T-helper 2 cell treated with Interferon-gamma antibody and Interleukin-4, amounts not matched to agents 5 μg/mL and 100 μg/mL, for 36 hours (primary cell): ENCODE data around the gene DOCK4.

ENCODE experiments used
- DNase-seq: peaks from one replicate; pipeline ENCODE4 v3.0.0; 2021; ENCODE audit warnings: low spot score
- H3K27ac Mint-ChIP-seq: one replicate; pipeline ENCODE4 v1.8.0; 2021; ENCODE audit warnings: mild to moderate bottlenecking, mixed read lengths
- H3K27me3 Mint-ChIP-seq: one replicate; pipeline ENCODE4 v1.8.0; 2021; ENCODE audit warnings: low read depth, mixed read lengths
- H3K36me3 Mint-ChIP-seq: one replicate; pipeline ENCODE4 v1.8.0; 2021; ENCODE audit warnings: low read depth, mixed read lengths
- H3K4me1 Mint-ChIP-seq: one replicate; pipeline ENCODE4 v1.8.0; 2021; ENCODE audit warnings: low read depth, mixed read lengths
- H3K4me3 Mint-ChIP-seq: one replicate; pipeline ENCODE4 v1.8.0; 2022; ENCODE audit warnings: mild to moderate bottlenecking, moderate library complexity, mixed read lengths
- H3K9me3 Mint-ChIP-seq: one replicate; pipeline ENCODE4 v1.8.0; 2021; ENCODE audit warnings: mixed read lengths

The DOCK4 gene

GRCh38 chr7:111762799-111763198 lies 443.4 kb downstream of the DOCK4 start:
- no peaks in the 10 kb centered on the region for H3K9me3 Mint-ChIP-seq
- H3K36me3 Mint-ChIP-seq = no peaks in the 10 kb centered on the region
- H3K27me3 Mint-ChIP-seq = peaks cover 2% of the 10 kb centered on the region
- no peaks in the 10 kb centered on the region for H3K4me1 Mint-ChIP-seq
- no peak overlapping the region for H3K27ac Mint-ChIP-seq
- DNase-seq = no peak
- H3K4me3 Mint-ChIP-seq = no peak overlapping the region

DNA sequence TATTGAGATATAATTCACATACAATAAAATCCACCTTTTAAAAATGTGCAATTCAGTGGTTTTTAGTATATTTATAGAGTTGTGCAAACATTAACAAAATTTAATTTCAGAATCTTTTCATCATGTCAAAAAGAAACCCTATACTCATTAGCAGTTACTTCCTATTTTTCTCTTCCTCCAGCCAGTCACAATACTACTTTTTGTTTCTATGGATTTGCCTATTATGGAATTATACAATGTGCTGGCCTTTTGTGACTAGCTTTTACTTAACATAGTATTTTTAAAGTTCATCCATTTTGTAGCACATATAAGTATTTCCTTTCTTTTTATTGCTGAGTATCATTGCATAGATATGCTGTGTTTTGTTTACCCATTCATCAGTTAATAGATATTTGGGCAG lies 444.0 kb downstream of the DOCK4 start:
- Mint-ChIP-seq H3K4me1 (no peaks in the 10 kb centered on the region), H3K27ac (no peak overlapping the region)

DNA sequence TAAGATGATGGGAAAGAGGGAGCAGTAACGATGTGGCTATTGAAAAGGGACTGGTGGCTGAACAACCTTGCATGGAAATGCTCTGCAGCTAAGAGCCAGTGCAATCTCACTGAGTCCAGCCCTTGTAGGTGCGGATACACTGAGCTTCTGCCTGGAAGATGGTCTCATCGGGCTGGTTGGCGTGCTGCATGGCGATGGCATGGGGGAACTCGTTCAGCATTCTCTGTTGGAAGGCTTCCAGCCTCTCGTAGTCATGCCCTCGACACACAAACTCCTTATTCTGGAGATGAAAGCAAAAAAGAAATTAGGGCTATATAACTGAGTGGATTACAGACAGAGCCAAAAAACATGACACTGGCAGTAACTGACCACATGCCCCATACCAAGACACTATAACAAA lies 446.2 kb downstream of the DOCK4 start:
- H3K4me3 Mint-ChIP-seq = no peak overlapping the region
- H3K4me1 Mint-ChIP-seq = no peaks in the 10 kb centered on the region
- H3K9me3 Mint-ChIP-seq = no peaks in the 10 kb centered on the region
- H3K27me3 Mint-ChIP-seq = peaks cover 2% of the 10 kb centered on the region
- no peak for DNase-seq
- no peaks in the 10 kb centered on the region for H3K36me3 Mint-ChIP-seq
- no peak overlapping the region for H3K27ac Mint-ChIP-seq

More for the DNA sequence above, 444.0 kb downstream of the DOCK4 start:
- DNase-seq = no peak
- no peaks in the 10 kb centered on the region for H3K9me3 Mint-ChIP-seq
- H3K4me3 Mint-ChIP-seq = no peak overlapping the region
- H3K27me3 Mint-ChIP-seq = peaks cover 2% of the 10 kb centered on the region
- no peaks in the 10 kb centered on the region for H3K36me3 Mint-ChIP-seq

- no peak overlapping the region for H3K27ac Mint-ChIP-seq
- DNase-seq = no peak
- H3K36me3 Mint-ChIP-seq = no peaks in the 10 kb centered on the region
- peaks cover 2% of the 10 kb centered on the region for H3K27me3 Mint-ChIP-seq
- no peak overlapping the region for H3K4me3 Mint-ChIP-seq
- no peaks in the 10 kb centered on the region for H3K9me3 Mint-ChIP-seq
- H3K4me1 Mint-ChIP-seq = no peaks in the 10 kb centered on the region
Measured at GRCh38 chr7:111758332-111758731, 447.9 kb downstream of the DOCK4 start.

- H3K9me3 Mint-ChIP-seq = no peaks in the 10 kb centered on the region
- H3K27ac Mint-ChIP-seq = no peak overlapping the region
Measured at GRCh38 chr7:111756687-111757178, 449.5 kb downstream of the DOCK4 start.

GRCh38 chr7:111755383-111755782 lies 450.8 kb downstream of the DOCK4 start:
- Mint-ChIP-seq H3K36me3 (no peaks in the 10 kb centered on the region), H3K4me1 (no peaks in the 10 kb centered on the region), H3K27me3 (peaks cover 2% of the 10 kb centered on the region), H3K27ac (no peak overlapping the region), H3K9me3 (no peaks in the 10 kb centered on the region), H3K4me3 (no peak overlapping the region)
- DNase-seq = no peak

More at GRCh38 chr7:111756687-111757178, 449.5 kb downstream of the DOCK4 start:
- H3K36me3 Mint-ChIP-seq = no peaks in the 10 kb centered on the region
- DNase-seq = no peak
- no peaks in the 10 kb centered on the region for H3K4me1 Mint-ChIP-seq
- no peak overlapping the region for H3K4me3 Mint-ChIP-seq
- H3K27me3 Mint-ChIP-seq = peaks cover 2% of the 10 kb centered on the region

DNA sequence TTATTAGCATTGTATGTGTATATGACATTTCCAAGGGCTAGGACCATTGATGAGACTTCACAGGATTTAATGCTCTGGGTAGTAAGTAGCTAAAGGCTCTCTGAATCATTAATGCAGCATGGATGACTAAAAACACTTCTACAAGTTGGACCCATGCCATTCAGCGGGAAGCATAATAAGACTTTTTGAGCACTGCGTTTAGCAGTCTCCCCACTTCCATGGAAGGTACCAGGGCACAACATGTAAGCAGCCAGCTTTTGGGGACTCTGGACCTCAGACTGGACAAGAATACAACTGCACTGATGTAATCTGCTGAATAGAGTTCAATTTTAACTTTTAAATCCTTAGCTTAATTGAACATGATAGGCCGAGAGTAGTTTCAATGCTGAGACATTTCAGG lies 452.2 kb downstream of the DOCK4 start:
- H3K36me3 Mint-ChIP-seq = no peaks in the 10 kb centered on the region
- DNase-seq = no peak
- H3K4me1 Mint-ChIP-seq = no peaks in the 10 kb centered on the region
- no peaks in the 10 kb centered on the region for H3K9me3 Mint-ChIP-seq
- no peak overlapping the region for H3K4me3 Mint-ChIP-seq
- peaks cover 2% of the 10 kb centered on the region for H3K27me3 Mint-ChIP-seq
- no peak overlapping the region for H3K27ac Mint-ChIP-seq

- Mint-ChIP-seq H3K36me3 (no peaks in the 10 kb centered on the region), H3K27ac (no peak overlapping the region), H3K27me3 (no peaks in the 10 kb centered on the region), H3K9me3 (no peaks in the 10 kb centered on the region), H3K4me3 (no peak overlapping the region), H3K4me1 (no peaks in the 10 kb centered on the region)
- peak; percentile 33 for DNase-seq
Measured at GRCh38 chr7:111752022-111752582, 454.1 kb downstream of the DOCK4 start.

- Mint-ChIP-seq H3K36me3 (no peaks in the 10 kb centered on the region), H3K9me3 (no peaks in the 10 kb centered on the region), H3K27me3 (no peaks in the 10 kb centered on the region), H3K27ac (no peak overlapping the region), H3K4me1 (no peaks in the 10 kb centered on the region), H3K4me3 (no peak overlapping the region)
- DNase-seq = no peak
Measured at GRCh38 chr7:111750878-111751277, 455.3 kb downstream of the DOCK4 start.

DNA sequence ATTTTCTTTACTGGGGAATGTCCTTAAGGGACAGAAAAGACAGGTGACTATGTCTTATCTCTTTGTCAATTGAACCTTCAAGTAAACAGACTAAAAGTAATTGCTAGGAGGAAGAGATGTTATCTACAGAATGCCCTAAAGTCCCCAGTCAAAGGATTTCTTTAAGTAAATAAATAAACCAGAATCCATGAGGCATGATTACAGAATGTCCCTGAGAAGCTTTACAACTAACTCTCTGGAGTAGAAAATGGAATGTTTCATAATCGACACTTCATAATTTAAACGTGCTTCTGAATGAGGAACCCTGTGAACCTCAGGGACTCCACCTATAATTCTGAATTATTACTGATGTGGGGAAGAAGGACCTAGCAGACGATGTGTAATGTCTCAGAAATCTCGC lies 456.0 kb downstream of the DOCK4 start:
- Mint-ChIP-seq H3K36me3 (no peaks in the 10 kb centered on the region), H3K4me1 (no peaks in the 10 kb centered on the region), H3K4me3 (no peak overlapping the region), H3K9me3 (no peaks in the 10 kb centered on the region), H3K27me3 (no peaks in the 10 kb centered on the region), H3K27ac (no peak overlapping the region)
- DNase-seq = no peak

- H3K4me3 Mint-ChIP-seq = no peak overlapping the region
- no peaks in the 10 kb centered on the region for H3K9me3 Mint-ChIP-seq
- H3K36me3 Mint-ChIP-seq = no peaks in the 10 kb centered on the region
- no peaks in the 10 kb centered on the region for H3K4me1 Mint-ChIP-seq
- H3K27me3 Mint-ChIP-seq = no peaks in the 10 kb centered on the region
- no peak overlapping the region for H3K27ac Mint-ChIP-seq
- DNase-seq = no peak
Measured at GRCh38 chr7:111749625-111750024, 456.6 kb downstream of the DOCK4 start.

DNA sequence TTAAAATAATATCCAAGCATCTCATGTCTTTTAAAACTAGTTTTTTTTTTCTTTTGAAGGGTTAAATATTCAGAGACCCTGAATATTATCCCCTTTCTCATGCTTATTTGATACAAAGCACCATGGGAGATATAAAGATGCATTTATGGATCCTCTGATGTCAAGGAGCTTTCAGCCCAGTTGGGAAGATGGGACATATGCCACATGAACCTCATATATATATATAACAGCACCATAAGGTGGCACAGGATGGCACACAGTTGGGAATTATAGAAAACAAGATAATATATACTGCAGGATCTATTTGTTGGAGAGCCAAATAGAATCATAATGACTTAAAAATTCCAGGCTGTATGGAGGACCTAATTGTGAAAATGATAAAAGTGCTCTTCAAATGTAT lies 458.5 kb downstream of the DOCK4 start:
- no peaks in the 10 kb centered on the region for H3K9me3 Mint-ChIP-seq
- H3K27me3 Mint-ChIP-seq = no peaks in the 10 kb centered on the region

GRCh38 chr7:111746950-111747349 lies 459.2 kb downstream of the DOCK4 start:
- no peaks in the 10 kb centered on the region for H3K36me3 Mint-ChIP-seq
- H3K27ac Mint-ChIP-seq = no peak overlapping the region
- H3K4me3 Mint-ChIP-seq = no peak overlapping the region
- no peak for DNase-seq
- H3K9me3 Mint-ChIP-seq = no peaks in the 10 kb centered on the region
- H3K27me3 Mint-ChIP-seq = no peaks in the 10 kb centered on the region
- no peaks in the 10 kb centered on the region for H3K4me1 Mint-ChIP-seq

More for the DNA sequence above, 458.5 kb downstream of the DOCK4 start:
- DNase-seq = no peak
- H3K27ac Mint-ChIP-seq = no peak overlapping the region
- no peaks in the 10 kb centered on the region for H3K4me1 Mint-ChIP-seq
- H3K4me3 Mint-ChIP-seq = no peak overlapping the region
- H3K36me3 Mint-ChIP-seq = no peaks in the 10 kb centered on the region

DNA sequence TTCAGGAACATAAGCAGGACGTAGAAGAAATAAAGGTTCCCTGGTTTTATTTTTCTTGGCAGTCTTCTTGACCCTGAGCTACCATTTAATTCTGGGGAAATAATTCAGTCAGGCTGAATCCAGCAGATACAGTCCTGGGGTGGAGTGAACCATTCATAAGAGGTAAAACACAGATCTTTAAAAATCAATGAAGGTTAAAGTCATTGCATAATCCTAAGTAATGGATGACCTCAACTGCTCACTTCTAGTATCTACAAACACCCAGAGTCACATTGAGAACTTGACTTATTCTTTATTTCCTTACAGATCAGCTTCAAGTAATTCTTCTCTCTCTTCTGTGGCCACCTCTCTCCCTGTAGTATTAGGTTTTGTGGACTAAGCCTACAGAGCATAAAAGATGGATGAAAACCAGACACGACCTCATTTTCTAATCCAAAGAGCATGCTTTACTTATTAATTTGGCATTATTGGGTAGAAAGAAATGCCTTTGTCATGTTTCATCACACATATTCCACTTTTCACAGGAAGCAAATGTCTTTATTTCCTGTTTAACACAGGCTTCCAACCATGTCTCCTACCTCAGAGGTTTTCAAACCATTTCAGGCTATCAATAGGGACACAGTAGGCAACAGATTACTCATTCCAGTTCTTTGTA lies 461.6 kb downstream of the DOCK4 start:
- H3K9me3 Mint-ChIP-seq = no peaks in the 10 kb centered on the region
- no peaks in the 10 kb centered on the region for H3K27me3 Mint-ChIP-seq
- no peak overlapping the region for H3K4me3 Mint-ChIP-seq
- no peak for DNase-seq
- H3K4me1 Mint-ChIP-seq = no peaks in the 10 kb centered on the region
- H3K27ac Mint-ChIP-seq = no peak overlapping the region
- H3K36me3 Mint-ChIP-seq = no peaks in the 10 kb centered on the region
